ENCODE results near the gene HYAL1.
A peak's percentile ranks its signal among the peaks of the same experiment; 100 is the strongest.

Gene HYAL1

GRCh38 chr3:50267280-50267913 is 36.0 kb downstream of the HYAL1 start:
- peak overlapping the region; percentile 45 for H3K4me3 ChIP-seq (ENCODE audit: low read length)
- no peak for DNase-seq (ENCODE audit: low read depth)
- TF ChIP-seq, protein P1, sequence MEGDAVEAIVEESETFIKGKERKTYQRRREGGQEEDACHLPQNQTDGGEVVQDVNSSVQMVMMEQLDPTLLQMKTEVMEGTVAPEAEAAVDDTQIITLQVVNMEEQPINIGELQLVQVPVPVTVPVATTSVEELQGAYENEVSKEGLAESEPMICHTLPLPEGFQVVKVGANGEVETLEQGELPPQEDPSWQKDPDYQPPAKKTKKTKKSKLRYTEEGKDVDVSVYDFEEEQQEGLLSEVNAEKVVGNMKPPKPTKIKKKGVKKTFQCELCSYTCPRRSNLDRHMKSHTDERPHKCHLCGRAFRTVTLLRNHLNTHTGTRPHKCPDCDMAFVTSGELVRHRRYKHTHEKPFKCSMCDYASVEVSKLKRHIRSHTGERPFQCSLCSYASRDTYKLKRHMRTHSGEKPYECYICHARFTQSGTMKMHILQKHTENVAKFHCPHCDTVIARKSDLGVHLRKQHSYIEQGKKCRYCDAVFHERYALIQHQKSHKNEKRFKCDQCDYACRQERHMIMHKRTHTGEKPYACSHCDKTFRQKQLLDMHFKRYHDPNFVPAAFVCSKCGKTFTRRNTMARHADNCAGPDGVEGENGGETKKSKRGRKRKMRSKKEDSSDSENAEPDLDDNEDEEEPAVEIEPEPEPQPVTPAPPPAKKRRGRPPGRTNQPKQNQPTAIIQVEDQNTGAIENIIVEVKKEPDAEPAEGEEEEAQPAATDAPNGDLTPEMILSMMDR (IDR thresholded peaks at IDR 0.05; ENCODE audit: insufficient read depth, low read depth, low read length, missing control alignments): no peak

GRCh38 chr3:50266836-50267235 is 36.5 kb downstream of the HYAL1 start:
- DNase-seq (ENCODE audit: low read depth): no peak
- TF ChIP-seq, protein P1 (IDR thresholded peaks at IDR 0.05; ENCODE audit: insufficient read depth, low read depth, low read length, missing control alignments): no peak
- peak overlapping the region; percentile 45 for H3K4me3 ChIP-seq (ENCODE audit: low read length)

DNA sequence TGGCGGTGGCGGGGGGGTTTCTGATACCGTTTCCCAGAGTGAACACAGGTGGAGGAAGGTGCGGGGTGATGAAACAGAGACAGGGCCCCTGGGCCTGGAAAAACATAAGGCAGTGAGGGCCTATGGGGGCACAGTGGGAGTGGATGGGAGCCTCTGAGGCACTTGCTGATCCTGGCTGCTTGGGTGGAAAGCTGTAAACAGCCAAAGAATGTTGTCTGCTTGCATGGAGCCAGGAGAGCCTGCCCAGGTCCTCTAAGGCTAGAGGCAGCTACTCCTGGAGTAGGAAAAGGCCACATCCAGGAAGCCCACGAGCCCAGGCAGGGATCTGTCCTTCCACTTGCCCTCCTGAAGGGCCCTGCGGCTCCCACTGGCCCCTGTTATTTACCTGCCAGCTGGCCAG is 37.4 kb downstream of the HYAL1 start:
- no peak overlapping the region for H3K4me3 ChIP-seq (ENCODE audit: low read length)

GRCh38 chr3:50265571-50265970 is 37.8 kb downstream of the HYAL1 start:
- TF ChIP-seq, protein P1 (IDR thresholded peaks at IDR 0.05; ENCODE audit: insufficient read depth, low read depth, low read length, missing control alignments): no peak
- H3K4me3 ChIP-seq (ENCODE audit: low read length): no peak overlapping the region
- no peak for DNase-seq (ENCODE audit: low read depth)

More for the DNA sequence above, 37.4 kb downstream of the HYAL1 start:
- no peak for DNase-seq (ENCODE audit: low read depth)
- TF ChIP-seq, protein P1 (IDR thresholded peaks at IDR 0.05; ENCODE audit: insufficient read depth, low read depth, low read length, missing control alignments): no peak

DNA sequence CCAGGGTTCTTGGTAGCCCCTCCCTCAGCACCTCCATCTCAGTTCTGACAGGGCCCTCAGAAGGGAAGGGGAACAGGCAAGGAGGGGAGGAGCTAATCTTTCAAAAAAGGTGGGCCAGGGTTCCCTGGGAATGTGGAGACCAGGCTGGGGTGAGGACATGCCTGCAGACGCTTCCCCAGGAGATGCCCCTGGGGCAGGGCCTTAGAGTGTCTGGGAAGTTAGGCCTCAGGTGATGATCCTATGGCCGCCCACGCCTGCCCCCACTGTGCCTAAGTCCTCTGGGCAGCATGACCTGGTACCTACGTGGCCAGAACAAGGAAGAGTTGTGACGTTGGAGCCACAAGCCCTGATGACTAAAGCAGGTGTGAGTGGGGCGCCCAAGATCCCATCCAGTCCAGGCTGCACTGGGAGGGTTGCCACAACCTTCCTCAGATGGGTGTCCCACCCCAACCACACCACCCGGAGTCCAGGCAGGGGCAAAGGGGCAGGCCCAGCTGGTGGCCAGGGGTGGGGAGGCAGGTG is 38.3 kb downstream of the HYAL1 start:
- TF ChIP-seq, protein P1 (IDR thresholded peaks at IDR 0.05; ENCODE audit: insufficient read depth, low read depth, low read length, missing control alignments): no peak
- DNase-seq (ENCODE audit: low read depth): peak; percentile 70
- H3K4me3 ChIP-seq (ENCODE audit: low read length): no peak overlapping the region

GRCh38 chr3:50264383-50264963 is 38.9 kb downstream of the HYAL1 start:
- DNase-seq (ENCODE audit: low read depth): peak; percentile 81
- H3K4me3 ChIP-seq (ENCODE audit: low read length): no peak overlapping the region
- TF ChIP-seq, protein P1 (IDR thresholded peaks at IDR 0.05; ENCODE audit: insufficient read depth, low read depth, low read length, missing control alignments): no peak

All from epithelial cell of esophagus (primary cell).